ENCODE results near the gene TBCCD1.
"Not testable (repeated sequence)": the region's sequence is repeated elsewhere in the genome, so short reads cannot be mapped to it uniquely, and the experiment has no call there.

TBCCD1 gene

GRCh38 chr3:186594591-186595113 is 27.5 kb upstream of the TBCCD1 start:
- no peak for DNase-seq

DNA sequence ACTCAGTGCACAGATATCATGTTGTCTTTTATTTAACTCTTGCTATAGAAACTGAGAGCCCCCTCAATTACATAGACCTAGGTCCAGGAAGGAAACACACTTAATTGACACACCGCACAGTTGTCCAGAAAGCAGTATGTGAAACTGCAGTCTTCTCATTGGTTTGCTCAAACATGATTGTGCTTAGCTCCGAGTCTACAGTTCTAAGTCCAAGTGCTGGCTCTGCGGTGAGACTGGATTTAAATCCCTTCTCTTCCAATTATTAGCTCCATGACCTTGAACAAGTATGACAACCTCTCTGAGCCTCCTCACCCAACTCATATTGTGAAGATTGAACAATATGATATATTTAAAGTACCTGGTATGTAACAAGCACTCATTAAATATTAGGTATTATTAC is 26.7 kb upstream of the TBCCD1 start:
- DNase-seq = no peak

DNA sequence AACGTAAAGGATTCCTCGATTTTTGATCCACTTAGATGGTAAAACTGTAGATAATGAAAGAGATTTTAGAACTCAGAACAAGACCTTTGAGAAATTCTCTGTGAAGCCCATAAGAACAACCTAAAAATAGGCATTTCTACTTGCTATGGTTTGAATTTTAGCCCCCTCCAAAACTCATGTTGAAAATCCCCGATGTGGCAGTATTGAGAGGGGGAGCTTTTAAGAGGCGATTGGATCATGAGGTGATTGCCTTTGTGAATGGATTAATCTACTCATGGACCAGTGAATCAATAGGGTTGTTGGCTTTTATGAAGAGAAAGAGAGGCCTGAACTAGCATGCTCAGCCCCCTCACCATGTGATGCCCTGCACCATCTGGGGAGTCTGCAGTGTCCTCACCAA is 25.5 kb upstream of the TBCCD1 start:
- DNase-seq = no peak

DNA sequence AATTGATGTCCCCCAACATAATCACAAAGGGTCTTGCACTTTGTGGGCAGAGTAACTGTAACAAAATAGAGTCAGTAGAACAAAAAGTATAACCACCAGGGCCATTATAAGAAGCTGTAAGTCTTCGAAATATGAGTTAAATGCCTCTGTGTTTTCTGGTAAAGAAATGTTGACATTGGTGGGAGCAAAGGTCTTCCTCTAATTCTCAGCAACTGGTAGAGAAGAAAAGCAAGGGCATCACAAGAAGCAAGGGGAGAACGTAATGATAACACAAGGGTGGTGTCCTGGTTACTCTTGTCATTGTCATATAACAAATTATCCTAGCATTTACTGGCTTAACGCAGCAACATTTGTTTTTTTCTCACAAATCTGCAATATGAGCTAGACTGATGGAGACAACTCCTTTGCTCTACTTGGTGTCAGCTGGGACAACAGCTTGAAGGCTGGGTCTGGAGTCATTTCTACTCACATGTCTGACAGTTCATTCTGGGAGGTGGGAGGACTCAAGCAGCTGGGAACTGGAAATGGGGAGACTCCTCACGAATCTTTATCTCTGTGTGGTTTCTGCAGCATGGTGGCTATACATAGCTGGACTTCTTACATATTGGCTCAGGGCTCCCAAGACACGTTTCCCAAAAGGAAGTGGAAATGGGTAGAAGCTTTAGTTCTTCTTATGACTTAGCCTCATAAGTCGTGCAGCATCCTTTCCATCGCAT is 23.6 kb upstream of the TBCCD1 start:
- DNase-seq = no peak

DNA sequence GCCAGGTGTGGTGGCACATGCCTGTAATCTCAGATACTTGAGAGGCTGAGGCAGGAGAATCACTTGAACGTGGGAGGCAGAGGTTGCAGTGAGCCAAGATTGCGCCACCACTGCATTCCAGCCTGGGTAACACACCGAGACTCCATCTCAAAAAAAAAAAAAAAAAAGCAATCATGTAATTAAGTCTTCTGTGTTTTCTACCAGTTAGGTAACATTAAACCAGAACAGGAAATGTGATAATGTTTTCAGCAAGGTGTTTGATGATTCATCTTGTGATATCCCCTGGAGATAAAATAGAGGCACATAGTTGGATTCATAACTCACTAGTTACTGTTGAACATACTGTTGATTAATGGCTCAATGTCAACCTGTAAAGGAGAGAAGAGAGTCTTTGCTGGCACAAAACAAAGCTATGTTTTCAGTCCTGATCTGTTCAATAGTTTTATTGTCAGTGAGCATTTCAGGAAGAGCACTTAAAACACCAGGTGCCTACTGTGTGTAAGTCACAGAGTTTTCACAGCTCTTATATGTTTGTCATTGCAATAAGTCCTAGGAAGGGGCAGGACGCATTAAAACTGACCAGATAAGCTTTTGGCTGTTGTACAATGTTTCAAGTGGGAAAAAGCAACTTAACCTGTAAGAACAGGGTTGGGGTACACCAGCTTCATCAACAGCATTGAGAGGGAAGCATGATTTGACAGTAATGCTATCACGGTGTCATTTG is 22.9 kb upstream of the TBCCD1 start:
- DNase-seq = peak; percentile 53

GRCh38 chr3:186589121-186589520 is 22.0 kb upstream of the TBCCD1 start:
- no peak for DNase-seq

DNA sequence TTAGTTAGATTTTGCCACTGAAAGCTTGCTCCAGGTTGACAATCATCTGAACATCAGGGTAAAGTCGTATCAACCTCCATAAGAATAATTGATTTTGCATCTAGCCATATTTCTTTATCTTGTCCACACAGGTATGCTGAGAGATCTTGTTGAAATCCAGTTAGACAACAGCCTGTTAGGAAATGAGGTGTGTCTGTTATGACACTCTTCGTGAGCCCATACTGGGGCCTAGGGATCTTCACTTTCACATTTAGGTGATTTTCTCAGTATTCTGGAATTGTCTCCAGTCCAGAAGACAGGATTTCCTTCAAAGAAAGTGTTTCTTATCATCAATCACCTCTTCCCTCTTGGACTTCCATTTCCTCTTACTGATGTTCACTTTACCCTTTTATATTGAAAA is 21.5 kb upstream of the TBCCD1 start:
- DNase-seq = no peak

- DNase-seq = no peak
These were observed 20.0 kb upstream of the TBCCD1 start for GRCh38 chr3:186587183-186587582.

- DNase-seq = not testable (repeated sequence)
These were observed 19.1 kb upstream of the TBCCD1 start for GRCh38 chr3:186586245-186586644.

DNA sequence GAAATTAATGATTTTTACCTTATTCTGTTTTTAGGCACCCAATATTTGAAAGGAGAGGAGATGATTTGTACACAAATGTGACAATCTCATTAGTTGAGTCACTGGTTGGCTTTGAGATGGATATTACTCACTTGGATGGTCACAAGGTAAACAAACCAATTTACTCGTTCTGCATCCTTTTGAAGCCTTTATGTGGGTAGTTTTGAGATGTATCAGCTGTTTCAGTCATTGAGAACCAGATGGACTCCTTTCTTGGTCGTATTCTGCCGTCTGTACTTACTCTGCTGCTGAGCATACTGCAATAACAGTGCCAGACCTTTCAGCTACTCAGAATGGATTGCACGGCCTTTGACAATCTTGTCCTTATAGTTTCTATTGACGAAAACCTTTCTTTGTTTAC is 16.7 kb upstream of the TBCCD1 start:
- no peak for DNase-seq

DNA sequence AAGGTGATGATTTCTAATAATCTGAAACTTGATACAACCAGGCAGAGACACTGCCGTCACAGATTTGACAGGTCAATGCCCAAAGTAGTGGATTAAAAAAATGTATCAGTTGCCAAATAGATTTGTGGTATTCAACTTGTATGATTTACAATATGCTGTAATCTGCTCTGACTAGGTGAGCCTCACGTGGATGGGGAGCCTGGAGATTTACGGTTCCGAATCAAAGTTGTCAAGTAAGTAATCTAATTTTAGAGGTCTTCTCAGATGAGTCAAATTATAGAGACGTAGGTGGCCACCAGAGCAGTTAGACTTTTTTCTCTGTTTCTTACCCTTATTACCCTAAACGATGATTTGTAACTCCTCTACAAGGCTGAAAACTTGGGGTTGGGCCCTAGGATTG is 15.4 kb upstream of the TBCCD1 start:
- DNase-seq = no peak

DNA sequence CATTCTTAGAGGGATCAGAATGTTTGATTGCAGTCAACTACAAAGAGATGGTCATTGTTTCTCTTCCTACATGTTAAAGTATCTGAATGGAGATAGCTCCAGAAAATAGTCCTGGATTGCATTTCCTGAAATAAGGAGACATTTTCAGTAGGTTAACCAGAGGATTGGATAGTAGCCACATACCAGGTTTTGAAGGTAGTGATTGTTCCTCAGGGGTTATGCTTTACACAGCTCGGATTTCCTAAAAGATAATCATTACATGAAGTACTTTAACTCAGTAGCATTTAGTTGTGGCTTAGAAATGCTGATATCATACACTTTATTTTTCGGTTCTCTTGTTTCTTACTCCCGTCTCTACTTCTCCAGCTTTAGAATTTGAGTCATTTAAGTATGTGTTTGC is 13.6 kb upstream of the TBCCD1 start:
- DNase-seq = no peak

- no peak for DNase-seq
These were observed 10.4 kb upstream of the TBCCD1 start for GRCh38 chr3:186577521-186577920.

- DNase-seq = no peak
These were observed 4.5 kb upstream of the TBCCD1 start for GRCh38 chr3:186571644-186572013.

DNA sequence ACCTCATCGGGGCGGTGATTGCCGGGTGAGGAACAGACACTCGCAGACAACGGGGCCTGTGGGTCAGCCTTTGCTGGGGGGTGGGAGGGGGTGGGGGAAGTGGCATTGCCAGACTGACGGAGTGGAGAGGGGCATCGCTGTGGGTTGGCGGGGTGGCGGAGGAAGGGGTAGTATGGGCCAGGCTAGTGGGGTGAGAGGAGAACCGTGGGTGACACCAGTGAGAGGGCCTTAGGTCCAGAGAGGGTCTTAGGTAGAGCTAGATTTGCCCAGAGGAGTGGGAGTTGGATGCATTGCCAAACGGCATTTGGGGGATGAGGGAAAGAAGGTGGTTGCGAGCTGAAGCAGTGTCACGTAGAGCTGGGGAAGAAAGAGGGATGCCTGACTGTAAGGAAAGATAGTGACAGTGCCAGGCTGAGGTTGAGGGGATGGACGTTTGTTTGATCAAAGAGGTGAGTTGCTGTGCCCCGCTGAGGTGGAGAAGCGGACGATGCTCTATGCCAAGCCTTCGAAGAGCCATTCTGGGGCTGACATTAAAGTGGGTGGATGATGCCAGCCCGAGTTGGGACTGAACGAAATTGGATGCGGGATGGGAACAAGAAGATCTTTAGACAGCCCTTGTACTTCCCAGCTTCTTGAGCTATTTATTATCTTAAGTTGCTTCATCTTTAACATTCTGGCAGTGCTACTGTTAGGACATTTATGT is 4.0 kb upstream of the TBCCD1 start:
- DNase-seq = no peak

GRCh38 chr3:186570096-186570940 is 3.2 kb upstream of the TBCCD1 start, which contains the start of gene DNAJB11:
Gene DNAJB11, plus strand, starts transcription at chr3:186570720. Its CDS starts 178 bp downstream, at chr3:186570898.
- peak; percentile 100 for DNase-seq

DNA sequence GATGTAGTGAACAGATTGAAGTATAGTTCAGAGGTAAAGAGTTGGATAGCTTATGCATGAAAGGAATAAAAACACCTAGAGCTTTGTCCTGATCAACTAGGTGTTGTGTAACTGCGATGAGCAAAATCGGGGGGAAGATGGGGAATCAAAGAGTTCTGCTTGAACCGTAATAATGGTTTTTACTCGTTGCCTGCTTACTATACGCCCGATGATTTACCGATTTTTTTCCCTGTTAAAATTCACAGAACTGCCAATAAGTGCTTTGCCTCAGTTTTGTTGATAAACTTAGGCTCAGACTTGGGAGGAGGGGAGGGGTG is 2.6 kb upstream of the TBCCD1 start:
- no peak for DNase-seq

- not testable (repeated sequence) for DNase-seq
These were observed 2.2 kb upstream of the TBCCD1 start for GRCh38 chr3:186569361-186569760.

DNA sequence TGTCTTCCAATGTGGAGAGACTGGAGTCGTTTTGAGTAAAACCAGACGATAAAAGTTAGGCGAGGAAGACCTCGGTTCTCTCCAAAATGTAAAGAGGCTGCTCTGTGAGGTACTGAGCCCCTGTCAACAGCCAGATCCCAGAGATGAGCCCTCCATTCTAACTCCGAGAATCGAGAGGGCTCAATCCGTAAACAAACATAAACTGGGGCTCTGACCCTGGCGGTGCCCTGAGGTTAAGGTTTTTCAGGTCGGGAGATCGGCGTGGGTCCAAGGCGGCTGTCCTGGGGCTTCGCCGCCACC is 417 bp downstream of the TBCCD1 start:
- peak; percentile 13 for DNase-seq

DNA sequence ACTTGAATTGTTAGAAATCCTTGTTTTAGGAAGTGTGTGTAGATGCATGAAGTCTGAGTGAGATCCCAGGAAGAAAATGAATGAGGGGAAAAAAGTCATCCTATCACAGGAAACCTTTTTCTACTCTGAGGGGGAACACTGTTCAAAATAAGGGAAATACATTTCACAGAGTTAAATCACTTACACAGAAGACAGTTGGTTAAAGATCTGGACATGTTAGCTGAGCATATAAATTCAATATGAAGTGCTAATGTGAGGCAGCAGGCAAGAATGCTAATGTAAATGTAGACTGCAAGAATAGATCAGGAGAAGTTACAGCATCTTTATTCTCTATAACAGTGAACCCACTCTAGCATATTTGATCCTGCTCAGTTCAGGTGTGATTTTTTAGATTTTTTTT is 2.6 kb downstream of the TBCCD1 start:
- DNase-seq = no peak

DNA sequence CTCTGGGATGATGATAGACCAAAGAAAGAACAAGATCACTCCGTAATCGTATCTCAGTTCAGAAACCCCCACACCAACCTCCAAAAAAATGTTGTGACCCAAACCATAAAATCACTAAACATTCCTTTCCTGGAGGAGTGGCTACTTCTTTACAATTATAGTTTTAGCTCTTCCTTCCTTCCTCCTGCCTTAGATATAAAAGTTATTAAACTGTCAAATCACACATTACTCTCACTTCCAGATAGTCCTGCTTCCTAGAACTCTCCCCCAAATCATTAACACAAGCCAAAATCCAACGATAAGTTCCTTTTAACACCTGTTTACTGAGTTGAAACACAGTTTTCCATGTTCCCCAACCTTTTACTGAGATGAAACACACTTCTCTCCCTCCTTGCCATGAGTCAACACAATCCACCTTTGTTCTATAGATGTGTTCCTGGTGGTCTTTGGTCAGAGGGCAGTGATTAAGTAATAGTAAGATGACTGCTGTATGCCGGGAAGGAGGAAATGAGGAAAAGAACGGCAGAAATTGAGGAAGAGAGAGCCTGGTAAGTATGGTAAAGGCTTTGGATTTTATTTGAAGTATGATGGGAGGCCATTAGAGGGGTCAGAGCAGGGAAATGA is 14.6 kb downstream of the TBCCD1 start:
- DNase-seq = no peak

- no peak for DNase-seq
These were observed 15.8 kb downstream of the TBCCD1 start for GRCh38 chr3:186551387-186551786.

DNA sequence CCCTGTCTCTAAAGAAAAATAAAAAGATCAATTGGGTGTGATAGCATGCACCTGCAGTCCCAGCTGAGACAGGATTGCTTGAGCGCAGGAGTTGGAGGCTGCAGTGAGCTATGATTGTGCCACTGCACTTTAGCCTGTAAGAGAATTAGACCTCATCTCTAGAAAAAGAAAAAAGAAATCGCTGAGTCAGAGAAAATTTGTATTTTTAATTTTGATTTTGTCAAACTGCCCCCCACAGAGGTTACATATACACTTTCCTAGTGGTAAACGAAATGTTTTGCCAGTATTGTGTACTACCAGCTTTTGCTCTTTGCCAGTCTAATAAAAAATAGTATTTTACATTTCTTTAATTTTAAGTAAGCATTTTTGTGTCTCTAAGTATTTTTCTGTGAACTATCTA is 17.6 kb downstream of the TBCCD1 start:
- no peak for DNase-seq
